ENCODE data around the gene GPATCH8.

DNA sequence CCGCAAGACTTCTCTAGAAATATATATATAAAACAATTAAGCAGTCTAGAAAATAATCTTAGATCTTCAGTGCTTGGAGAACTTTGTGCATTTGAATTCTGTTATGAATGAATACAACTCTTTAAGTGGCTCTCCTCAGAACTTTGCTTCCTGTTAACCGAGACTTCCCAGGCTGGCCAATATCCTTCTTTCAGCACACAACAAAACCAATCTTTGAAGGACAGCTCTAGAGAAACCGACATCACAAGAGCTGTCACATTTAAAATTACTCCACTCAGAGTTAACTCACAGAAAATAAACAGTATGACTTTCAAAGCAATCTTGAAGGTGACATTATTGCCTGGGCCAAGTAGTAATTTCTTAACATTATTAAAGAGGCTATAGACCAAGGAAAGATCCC is 64.0 kb downstream of the GPATCH8 start:
- TF ChIP-seq, protein P1, sequence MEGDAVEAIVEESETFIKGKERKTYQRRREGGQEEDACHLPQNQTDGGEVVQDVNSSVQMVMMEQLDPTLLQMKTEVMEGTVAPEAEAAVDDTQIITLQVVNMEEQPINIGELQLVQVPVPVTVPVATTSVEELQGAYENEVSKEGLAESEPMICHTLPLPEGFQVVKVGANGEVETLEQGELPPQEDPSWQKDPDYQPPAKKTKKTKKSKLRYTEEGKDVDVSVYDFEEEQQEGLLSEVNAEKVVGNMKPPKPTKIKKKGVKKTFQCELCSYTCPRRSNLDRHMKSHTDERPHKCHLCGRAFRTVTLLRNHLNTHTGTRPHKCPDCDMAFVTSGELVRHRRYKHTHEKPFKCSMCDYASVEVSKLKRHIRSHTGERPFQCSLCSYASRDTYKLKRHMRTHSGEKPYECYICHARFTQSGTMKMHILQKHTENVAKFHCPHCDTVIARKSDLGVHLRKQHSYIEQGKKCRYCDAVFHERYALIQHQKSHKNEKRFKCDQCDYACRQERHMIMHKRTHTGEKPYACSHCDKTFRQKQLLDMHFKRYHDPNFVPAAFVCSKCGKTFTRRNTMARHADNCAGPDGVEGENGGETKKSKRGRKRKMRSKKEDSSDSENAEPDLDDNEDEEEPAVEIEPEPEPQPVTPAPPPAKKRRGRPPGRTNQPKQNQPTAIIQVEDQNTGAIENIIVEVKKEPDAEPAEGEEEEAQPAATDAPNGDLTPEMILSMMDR (conservative IDR thresholded peaks at IDR 0.05; ENCODE audit: low read length), result no peak
- no peak for TF ChIP-seq EZH2phosphoT487 (IDR thresholded peaks at IDR 0.05; ENCODE audit: borderline replicate concordance)
